IMR-90 (cell line): ENCODE data around the gene ZBED2.

ENCODE experiments used
- CEBPB ChIP-seq: IDR thresholded peaks from 2 replicates; pipeline ENCODE4 v1.6.1; 2012; ENCODE audit warnings: low read depth, low read length, improper control_type of control experiment
- CHD1 ChIP-seq: IDR thresholded peaks from 2 replicates; pipeline ENCODE4 v1.6.1; 2012; ENCODE audit warnings: low read depth, low read length, improper control_type of control experiment
- CTCF ChIP-seq: conservative IDR thresholded peaks from 2 replicates; pipeline ENCODE4 v1.5.1; 2012; ENCODE audit warnings: mild to moderate bottlenecking, low read depth, low read length, improper control_type of control experiment
- POLR2A ChIP-seq: IDR thresholded peaks from 2 replicates; pipeline ENCODE4 v1.6.1; 2012; ENCODE audit warnings: mild to moderate bottlenecking, low read depth, low read length
- USF2 ChIP-seq: fragments of 150-350 bp; IDR thresholded peaks from 2 replicates; pipeline ENCODE4 v1.6.1; 2017; ENCODE audit warnings: mild to moderate bottlenecking, antibody characterized with exemption, low read length, low read depth

DNA sequence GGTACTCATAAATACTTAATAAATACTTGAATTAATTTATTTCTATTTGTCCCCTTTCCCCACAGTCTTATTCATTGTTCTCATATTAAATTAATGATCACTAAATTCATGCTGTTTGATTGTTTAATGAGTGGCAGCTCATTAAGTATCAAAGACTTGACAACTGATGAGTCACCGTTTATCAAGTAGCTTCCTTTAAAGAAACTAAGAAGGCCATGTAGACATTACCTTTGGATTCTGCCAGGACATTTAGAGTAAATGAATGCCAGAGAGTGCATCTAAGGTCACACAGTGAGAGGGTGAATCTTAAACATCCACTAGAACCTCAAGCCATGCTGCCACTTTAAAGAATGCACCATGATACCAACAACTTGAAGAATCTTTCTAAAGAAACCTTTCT, 23.9 kb downstream of the ZBED2 start:
- TF ChIP-seq CEBPB (no peak), CTCF (no peak), POLR2A (no peak), CHD1 (no peak), USF2 (no peak)
